PC-3 (cell line): ENCODE measurements around the gene MRPL9. TPM values are rescaled to one million over a fixed set of nuclear protein-coding genes. Genes with fewer than 3 reads are reported as not detected.

Experiments used
- ATAC-seq: fragments of 200-7000 bp; cut with Tn5 transposase; 2 replicates; pipeline ENCODE4 v1.9.1; 2020; ENCODE audit warnings: mild to moderate bottlenecking, moderate library complexity
- BruUV-seq: library from RNA; stranded (reverse); fragments of 400-500 nt; replicated peaks from 2 replicates; lab custom pipeline; 2021; lab: Mats Ljungman, UMichigan
- CTCF ChIA-PET: fragments of 300-600 bp; sonication (Branson Sonifier 250); formaldehyde crosslinking; loops from one replicate; lab custom pipeline; 2022; ENCODE audit warnings: antibody characterized with exemption; lab: Charles Lee
- POLR2A ChIA-PET: fragments of 300-600 bp; sonication (Branson Sonifier 250); formaldehyde crosslinking; loops from one replicate; lab custom pipeline; 2022; ENCODE audit warnings: antibody characterized with exemption; ENCODE audit not compliant: unreplicated experiment; lab: Charles Lee
- DNase-seq: peaks from one replicate; pipeline ENCODE4 v3.0.0-alpha.2; 2015
- H2AFZ ChIP-seq: fragments of 300-600 bp; sonication (generic); 2 replicates; pipeline ENCODE4 v1.6.0; 2016; ENCODE audit warnings: antibody characterized with exemption, low read length
- H3F3A ChIP-seq: fragments of 300-600 bp; sonication (generic); one replicate; pipeline ENCODE4 v1.6.0; 2017; ENCODE audit warnings: antibody characterized with exemption, low read length, control low read depth, mild to moderate bottlenecking; ENCODE audit not compliant: unreplicated experiment
- H3K27ac ChIP-seq: fragments of 300-600 bp; sonication (generic); 2 replicates; pipeline ENCODE4 v1.5.1; 2016; ENCODE audit warnings: mild to moderate bottlenecking, low read length
- H3K27me3 ChIP-seq: fragments of 300-600 bp; sonication (generic); 2 replicates; pipeline ENCODE4 v1.6.1; 2016; ENCODE audit warnings: low read length, mixed read lengths
- H3K36me3 ChIP-seq: fragments of 300-600 bp; sonication (generic); 2 replicates; pipeline ENCODE4 v1.6.1; 2016; ENCODE audit warnings: low read depth, mixed run types, low read length, mixed read lengths
- H3K4me1 ChIP-seq: fragments of 300-600 bp; sonication (generic); 2 replicates; pipeline ENCODE4 v1.5.1; 2016; ENCODE audit warnings: low read length; ENCODE audit not compliant: insufficient read depth
- H3K4me2 ChIP-seq: fragments of 300-600 bp; sonication (generic); 2 replicates; pipeline ENCODE4 v1.6.0; 2016; ENCODE audit warnings: low read length
- H3K4me3 ChIP-seq: fragments of 300-600 bp; sonication (generic); 2 replicates; pipeline ENCODE4 v1.5.1; 2016; ENCODE audit warnings: mild to moderate bottlenecking, low read length, mixed read lengths
- H3K79me2 ChIP-seq: fragments of 300-600 bp; sonication (generic); 2 replicates; pipeline ENCODE4 v1.6.1; 2017; ENCODE audit warnings: low read length, mixed read lengths
- H3K9ac ChIP-seq: fragments of 300-600 bp; sonication (generic); 2 replicates; pipeline ENCODE4 v1.6.0; 2016; ENCODE audit warnings: mild to moderate bottlenecking, low read length
- H3K9me2 ChIP-seq: fragments of 300-600 bp; sonication (generic); replicated peaks from 2 replicates; pipeline ENCODE4 v1.6.1; 2016; ENCODE audit warnings: mixed run types, low read length, mixed read lengths
- H3K9me3 ChIP-seq: fragments of 300-600 bp; sonication (generic); 2 replicates; pipeline ENCODE4 v1.6.1; 2016; ENCODE audit warnings: low read length, mixed read lengths
- H4K20me1 ChIP-seq: fragments of 300-600 bp; sonication (generic); 2 replicates; pipeline ENCODE4 v1.6.1; 2016; ENCODE audit warnings: low read length, mixed read lengths
- CTCF ChIP-seq: fragments of 300-600 bp; sonication (generic); conservative IDR thresholded peaks from 2 replicates; pipeline ENCODE4 v1.5.1; 2017; ENCODE audit warnings: antibody characterized with exemption, low read depth, mild to moderate bottlenecking, low read length
- EZH2 ChIP-seq: fragments of 300-600 bp; sonication (generic); IDR thresholded peaks from one replicate; pipeline ENCODE4 v1.6.1; 2017; ENCODE audit warnings: antibody characterized with exemption, mild to moderate bottlenecking, low read length; ENCODE audit not compliant: unreplicated experiment
- EZH2phosphoT487 ChIP-seq: fragments of 300-600 bp; sonication (generic); IDR thresholded peaks from 2 replicates; pipeline ENCODE4 v1.6.1; 2018; ENCODE audit warnings: mild to moderate bottlenecking, antibody characterized with exemption, low read length, borderline replicate concordance
- intact Hi-C: fragments of 100-400 bp; cut with micrococcal nuclease; formaldehyde crosslinking; loops from 2 replicates; pipeline ENCODE4 v1.9.0; 2023
- total RNA-seq: library from RNA; depleted of rRNA; stranded (reverse); fragments of >200 nt; gene quantifications from 2 replicates; pipeline ENCODE4 v1.2.3, GENCODE V29; 2014

MRPL9 gene
- total RNA-seq, 1 experiment from 2014 or later, result 229 TPM

GRCh38 chr1:151760597-151761385 lies 2.5 kb downstream of the MRPL9 start:
- no TSS peak for BruUV-seq

GRCh38 chr1:151759241-151759640 lies 4.1 kb downstream of the MRPL9 start:
- Histone ChIP-seq H3K36me3 (peaks cover 33% of the 10 kb centered on the region), H3K27ac (no peak overlapping the region), H3K9ac (no peak overlapping the region), H3K9me2 (no peaks in the 10 kb centered on the region), H4K20me1 (no peaks in the 10 kb centered on the region), H3K4me2 (no peak overlapping the region), H3F3A (no peaks in the 10 kb centered on the region), H2AFZ (no peak overlapping the region), H3K27me3 (no peaks in the 10 kb centered on the region), H3K4me1 (peaks cover 26% of the 10 kb centered on the region), H3K79me2 (peaks cover 24% of the 10 kb centered on the region), H3K9me3 (no peaks in the 10 kb centered on the region), H3K4me3 (no peak overlapping the region)
- ChIA-PET POLR2A (interaction anchor here (0.7 kb wide), 1 partner anchor 568 kb away, joined by 4 read pairs; no protein-coding TSS in a partner anchor), CTCF (no interaction called here)
- no peak for TF ChIP-seq EZH2phosphoT487
- no peak for TF ChIP-seq CTCF
- TF ChIP-seq EZH2, result no peak
- DNase-seq, result no peak
- intact Hi-C loops, result no loop called here
- no peak for ATAC-seq
- no TSS peak for BruUV-seq

More at GRCh38 chr1:151760597-151761385, 2.5 kb downstream of the MRPL9 start:
- ATAC-seq (no peak), DNase-seq (peak; percentile 43)
- no peak overlapping the region for H3K9ac ChIP-seq
- intact Hi-C loops, result no loop called here
- POLR2A ChIA-PET, result no interaction called here
- H3K27ac ChIP-seq, result no peak overlapping the region
- H3F3A ChIP-seq, result no peaks in the 10 kb centered on the region
- no peaks in the 10 kb centered on the region for H4K20me1 ChIP-seq
- H3K27me3 ChIP-seq, result no peaks in the 10 kb centered on the region
- H3K4me2 ChIP-seq, result no peak overlapping the region
- CTCF ChIA-PET, result no interaction called here
- peaks cover 26% of the 10 kb centered on the region for H3K79me2 ChIP-seq
- no peak overlapping the region for H3K4me3 ChIP-seq
- peaks cover 33% of the 10 kb centered on the region for H3K36me3 ChIP-seq
- H3K4me1 ChIP-seq, result peaks cover 31% of the 10 kb centered on the region
- TF ChIP-seq EZH2phosphoT487 (no peak), EZH2 (no peak), CTCF (no peak)
- no peak overlapping the region for H2AFZ ChIP-seq
- H3K9me2 ChIP-seq, result no peaks in the 10 kb centered on the region
- no peaks in the 10 kb centered on the region for H3K9me3 ChIP-seq

- H4K20me1 ChIP-seq, result no peaks in the 10 kb centered on the region
- H3K4me3 ChIP-seq, result no peak overlapping the region
- H3K9ac ChIP-seq, result no peak overlapping the region
- intact Hi-C loops, result no loop called here
- no TSS peak for BruUV-seq
- H3K9me2 ChIP-seq, result no peaks in the 10 kb centered on the region
- DNase-seq (peak; percentile 43), ATAC-seq (peak; percentile 95)
- H3K4me2 ChIP-seq, result no peak overlapping the region
- TF ChIP-seq EZH2, result no peak
- TF ChIP-seq EZH2phosphoT487, result no peak
- no peak for TF ChIP-seq CTCF
- ChIA-PET POLR2A (no interaction called here), CTCF (interaction anchor here (0.6 kb wide), 1 partner anchor 80 kb away, joined by 4 read pairs; no protein-coding TSS in a partner anchor)
- no peak overlapping the region for H2AFZ ChIP-seq
- H3K79me2 ChIP-seq, result no peaks in the 10 kb centered on the region
- H3F3A ChIP-seq, result no peaks in the 10 kb centered on the region
- no peak overlapping the region for H3K27ac ChIP-seq
- peaks cover 9% of the 10 kb centered on the region; the same call in 1 of the 2 replicates for H3K4me1 ChIP-seq
- H3K9me3 ChIP-seq, result no peaks in the 10 kb centered on the region
- H3K27me3 ChIP-seq, result no peaks in the 10 kb centered on the region
- H3K36me3 ChIP-seq, result peaks cover 25% of the 10 kb centered on the region
Observed at GRCh38 chr1:151756291-151756690, 7.0 kb downstream of the MRPL9 start.
